Astrocyte of the cerebellum (primary cell): Measurements from ENCODE around the gene MKI67.

Experiments used
- DNase-seq: peaks from one replicate; pipeline ENCODE4 v3.0.0-alpha.2; 2011; ENCODE audit warnings: low read depth
- H3K4me3 ChIP-seq: 2 replicates; pipeline ENCODE4 v1.5.1; 2011; ENCODE audit warnings: mild to moderate bottlenecking, low read depth, low read length, moderate library complexity
- CTCF ChIP-seq: IDR thresholded peaks from 2 replicates; pipeline ENCODE4 v1.5.1; 2012; ENCODE audit warnings: low read length, low read depth, moderate library complexity, mild to moderate bottlenecking; ENCODE audit errors: missing control alignments
- in situ Hi-C: cut with HindIII; loops from 2 replicates; pipeline ENCODE4 v1.10.0; 2017; ENCODE audit warnings: low sequenced_read_pairs

Gene MKI67

GRCh38 chr10:128111696-128112095 is 14.5 kb downstream of the MKI67 start:
- TF ChIP-seq CTCF, result no peak
- no peak overlapping the region for H3K4me3 ChIP-seq
- in situ Hi-C loops, result no loop called here
- DNase-seq, result no peak

- TF ChIP-seq CTCF, result no peak
- H3K4me3 ChIP-seq, result no peak overlapping the region
- in situ Hi-C loops, result no loop called here
- DNase-seq, result no peak
These were observed 15.9 kb downstream of the MKI67 start for GRCh38 chr10:128110339-128110738.

- in situ Hi-C loops, result no loop called here
- DNase-seq, result no peak
- no peak for TF ChIP-seq CTCF
- H3K4me3 ChIP-seq, result no peak overlapping the region
These were observed 16.5 kb downstream of the MKI67 start for GRCh38 chr10:128109707-128110106.

- in situ Hi-C loops, result no loop called here
- no peak for TF ChIP-seq CTCF
- no peak overlapping the region for H3K4me3 ChIP-seq
- no peak for DNase-seq
These were observed 20.8 kb downstream of the MKI67 start for GRCh38 chr10:128105383-128105782.

- no peak for DNase-seq
- TF ChIP-seq CTCF, result no peak
- H3K4me3 ChIP-seq, result no peak overlapping the region
- in situ Hi-C loops, result no loop called here
These were observed 23.0 kb downstream of the MKI67 start for GRCh38 chr10:128103229-128103714.

- no peak overlapping the region for H3K4me3 ChIP-seq
- in situ Hi-C loops, result no loop called here
- TF ChIP-seq CTCF, result no peak
- DNase-seq, result no peak
These were observed 23.6 kb downstream of the MKI67 start for GRCh38 chr10:128102480-128103228.

- in situ Hi-C loops, result no loop called here
- TF ChIP-seq CTCF, result no peak
- DNase-seq, result no peak
- no peak overlapping the region for H3K4me3 ChIP-seq
These were observed 24.3 kb downstream of the MKI67 start for GRCh38 chr10:128101901-128102300.
